Activated naive CD4-positive, alpha-beta T cell treated with anti-CD3 and anti-CD28 coated beads, Interleukin-2, amount 50 U/mL, for 72 hours (primary cell): Measurements from ENCODE around the gene NDUFA6. TPM values are rescaled to one million over a fixed set of nuclear protein-coding genes. Genes with fewer than 3 reads are reported as not detected.
A peak's percentile ranks its signal among the peaks of the same experiment; 100 is the strongest.
"Not testable (repeated sequence)": the region's sequence is repeated elsewhere in the genome, so short reads cannot be mapped to it uniquely, and the experiment has no call there.

Experiments used
- ATAC-seq, 2 donors: fragments of 150-1000 bp; cut with Tn5 transposase; 2 replicates each; pipeline ENCODE4 v1.10.0; 2021; ENCODE audit warnings: mild to moderate bottlenecking in 2 of 2, moderate library complexity in 2 of 2
- DNase-seq, 2 donors: peaks; one replicate each; pipeline ENCODE4 v3.0.0; 2021 to 2022; ENCODE audit warnings: low spot score in 2 of 2
- H3K27ac Mint-ChIP-seq, 2 donors: one replicate each; pipeline ENCODE4 v1.8.0; 2022; ENCODE audit warnings: mild to moderate bottlenecking in 2 of 2, mixed read lengths in 2 of 2
- H3K36me3 Mint-ChIP-seq, 2 donors: one replicate each; pipeline ENCODE4 v1.8.0; 2022; ENCODE audit warnings: mixed read lengths in 2 of 2
- H3K9me3 Mint-ChIP-seq, 2 donors: one replicate each; pipeline ENCODE4 v1.8.0; 2022; ENCODE audit warnings: mixed read lengths in 2 of 2
- total RNA-seq, 2 donors: library from RNA; stranded (reverse); gene quantifications; one replicate each; pipeline ENCODE4 v1.2.3, GENCODE V29; 2022

NDUFA6 gene
- total RNA-seq, result 100 to 1,000 TPM in 1 of 2 donors, 10 to 100 TPM in 1; 84.9 to 107 TPM

DNA sequence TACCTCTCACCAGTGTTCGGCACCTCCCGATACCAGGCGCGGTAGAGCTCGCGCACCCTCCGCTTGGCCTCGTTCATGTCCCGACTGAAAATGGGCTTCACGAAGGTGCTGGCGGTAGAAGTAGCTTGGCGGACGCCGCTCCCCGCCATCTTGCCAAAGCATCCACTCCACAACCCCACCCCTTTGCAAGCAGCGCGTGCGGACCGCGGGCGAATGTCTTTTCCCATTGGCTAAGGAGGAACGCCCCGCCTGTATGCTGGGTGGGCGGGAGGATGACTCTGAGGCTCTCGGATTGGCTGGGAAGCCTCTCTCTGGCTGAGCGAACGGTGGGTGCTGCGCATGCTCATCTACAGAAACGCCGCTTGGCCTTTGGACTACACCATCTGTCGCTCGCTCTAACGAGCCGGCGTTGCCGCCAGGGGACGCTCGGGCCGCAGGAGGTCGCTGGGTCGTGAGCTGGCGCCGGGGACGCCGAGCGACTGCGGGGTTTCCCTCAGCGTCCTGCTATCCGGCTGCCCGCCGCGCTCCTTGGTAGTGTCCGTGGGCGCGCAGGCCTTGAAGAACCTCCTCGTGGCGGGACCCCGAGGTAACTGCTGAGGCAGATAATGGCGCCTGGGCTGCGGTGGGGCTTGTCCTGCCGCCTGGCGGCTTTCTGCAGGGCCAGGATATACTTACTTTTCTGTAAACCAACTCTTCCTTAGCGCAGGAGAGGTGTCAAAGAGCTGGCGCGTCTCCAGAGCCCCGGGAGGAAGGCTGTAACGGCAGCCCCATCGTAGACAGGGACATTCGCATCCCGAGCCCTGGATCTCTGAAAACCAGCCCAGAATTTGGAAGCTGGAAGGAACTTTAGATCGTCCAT, at the start of gene NDUFA6:
Gene NDUFA6 (minus strand): TSS at position 177 of the 859 bp plus-strand sequence. CDS start 28 bp downstream, at position 149.
- peaks cover 20 to 32% of the 10 kb centered on the region in 2 donors for H3K36me3 Mint-ChIP-seq
- peak within 1 kb of the TSS; percentile 99 to 100 for H3K27ac Mint-ChIP-seq
- H3K9me3 Mint-ChIP-seq, result no peaks in the 10 kb centered on the region
- peak; percentile 96 to 100 for DNase-seq
- ATAC-seq, result peak; percentile 93 to 97

DNA sequence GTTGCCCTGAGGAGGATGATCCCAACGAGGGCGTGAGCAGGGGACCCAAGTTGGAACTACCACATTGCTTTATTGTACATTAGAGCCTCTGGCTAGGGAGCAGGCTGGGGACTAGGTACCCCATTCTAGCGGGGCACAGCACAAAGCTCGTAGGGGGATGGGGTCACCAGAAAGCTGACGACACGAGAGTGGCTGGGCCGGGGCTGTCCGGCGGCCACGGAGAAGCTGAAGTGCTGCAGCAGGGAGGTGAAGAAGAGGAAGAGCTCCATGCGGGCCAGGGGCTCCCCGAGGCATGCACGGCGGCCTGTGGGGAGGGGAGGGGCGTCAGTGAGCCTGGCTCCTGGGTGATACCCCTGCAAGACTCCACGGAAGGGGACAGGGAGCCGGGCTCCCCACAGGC, 49.6 kb upstream of the NDUFA6 start:
- not testable (repeated sequence) for H3K36me3 Mint-ChIP-seq, H3K9me3 Mint-ChIP-seq, DNase-seq, ATAC-seq
- H3K27ac Mint-ChIP-seq, result peak overlapping the region in 1 of 2 donors; percentile 26

DNA sequence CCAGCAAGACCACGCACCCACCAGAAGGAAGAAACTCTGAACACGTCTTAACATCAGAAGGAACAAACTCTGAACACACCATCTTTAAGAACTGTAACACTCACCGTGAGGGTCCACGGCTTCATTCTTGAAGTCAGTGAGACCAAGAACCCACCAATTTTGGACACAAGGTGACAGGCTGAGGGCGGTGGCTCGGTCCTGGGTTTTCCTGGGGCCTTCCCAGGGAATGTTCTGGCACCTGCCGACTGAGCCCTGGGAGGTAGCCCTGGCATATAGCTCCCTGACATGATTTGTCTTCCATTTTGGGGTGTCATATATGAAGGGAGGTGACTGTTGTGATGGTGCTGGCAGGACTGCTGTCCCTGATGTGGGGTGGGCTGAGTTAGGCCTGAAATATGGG, 48.9 kb upstream of the NDUFA6 start:
- not testable (repeated sequence) for ATAC-seq, H3K36me3 Mint-ChIP-seq, H3K27ac Mint-ChIP-seq, H3K9me3 Mint-ChIP-seq, DNase-seq

DNA sequence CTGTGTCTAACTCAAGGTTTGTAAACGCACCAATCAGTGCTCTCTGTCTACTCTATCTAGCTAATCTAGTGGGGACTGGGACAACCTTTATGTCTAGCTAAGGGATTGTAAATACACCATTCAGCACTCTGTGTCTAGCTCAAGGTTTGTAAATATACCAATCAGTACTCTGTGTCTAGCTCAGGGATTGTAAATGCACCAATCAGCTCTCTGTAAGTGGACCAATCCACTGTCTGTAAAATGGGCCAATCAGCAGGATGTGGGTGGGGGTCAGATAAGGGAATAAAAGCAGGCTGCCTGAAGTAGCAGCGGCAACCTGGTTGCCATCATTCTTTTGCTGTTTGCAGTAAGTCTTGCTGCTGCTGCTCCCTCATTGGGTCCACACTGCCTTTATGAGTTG, 48.4 kb upstream of the NDUFA6 start:
- DNase-seq (peak in 1 of 2 donors; percentile 4), ATAC-seq (no peak)
- Mint-ChIP-seq H3K9me3 (no peaks in the 10 kb centered on the region), H3K27ac (no peak overlapping the region), H3K36me3 (peaks cover 5 to 6% of the 10 kb centered on the region in 2 donors)

DNA sequence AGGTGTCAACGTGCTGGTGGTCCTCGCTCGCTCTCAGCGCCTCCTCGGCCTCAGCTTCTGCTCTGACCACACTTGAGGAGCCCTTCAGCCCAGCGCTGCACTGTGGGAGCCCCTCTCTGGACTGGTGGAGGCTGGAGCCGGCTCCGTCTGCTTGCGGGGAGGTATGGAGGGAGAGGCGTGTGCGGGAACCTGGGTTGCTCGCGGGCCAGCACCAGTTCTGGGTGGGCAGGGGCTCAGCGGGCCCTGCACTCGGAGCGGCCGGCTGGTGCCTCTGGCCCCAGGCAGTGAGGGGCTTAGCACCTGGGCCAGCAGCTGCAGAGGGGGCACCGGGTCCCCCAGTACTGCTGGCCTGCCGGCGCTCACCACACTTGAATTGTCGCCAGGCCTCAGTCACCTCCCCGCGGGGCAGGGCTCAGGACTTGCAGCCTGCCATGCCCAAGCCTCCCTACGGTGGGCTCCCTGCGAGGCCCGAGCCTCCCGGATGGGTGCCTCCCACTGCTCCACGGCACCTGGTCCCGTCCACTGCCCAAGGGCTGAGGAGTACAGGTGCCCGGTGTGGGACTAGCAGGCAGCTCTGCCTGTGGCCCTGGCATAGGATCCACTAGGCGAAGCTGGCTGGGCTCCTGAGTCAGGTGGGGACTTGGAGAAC, 47.7 kb upstream of the NDUFA6 start:
- no peak for ATAC-seq
- Mint-ChIP-seq H3K27ac (no peak overlapping the region), H3K36me3 (peaks cover 5 to 6% of the 10 kb centered on the region in 2 donors), H3K9me3 (no peaks in the 10 kb centered on the region)
- DNase-seq, result peak in 1 of 2 donors; percentile 34

DNA sequence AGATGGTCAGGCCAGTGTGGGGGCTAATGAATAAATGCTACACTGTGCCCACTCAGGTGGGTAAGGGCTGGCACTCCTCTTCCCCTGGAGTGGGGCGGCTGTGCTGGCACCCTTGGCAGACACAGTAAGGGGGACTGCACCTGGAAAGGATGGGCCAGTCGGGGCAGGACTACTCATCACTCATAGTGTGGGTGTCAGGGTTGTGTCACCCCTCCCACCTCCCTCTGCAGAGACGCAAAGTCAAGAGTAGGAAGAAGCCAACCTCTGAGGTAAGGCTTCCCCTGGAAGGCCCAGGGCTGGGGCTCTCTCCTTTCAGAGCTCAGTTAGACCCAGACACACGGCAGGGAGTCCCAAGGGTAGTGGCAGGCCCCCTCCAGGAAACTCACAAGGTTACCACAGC, 45.1 kb upstream of the NDUFA6 start:
- peak; percentile 39 to 86 for ATAC-seq
- H3K36me3 Mint-ChIP-seq, H3K9me3 Mint-ChIP-seq, H3K27ac Mint-ChIP-seq, DNase-seq: not testable (repeated sequence)

DNA sequence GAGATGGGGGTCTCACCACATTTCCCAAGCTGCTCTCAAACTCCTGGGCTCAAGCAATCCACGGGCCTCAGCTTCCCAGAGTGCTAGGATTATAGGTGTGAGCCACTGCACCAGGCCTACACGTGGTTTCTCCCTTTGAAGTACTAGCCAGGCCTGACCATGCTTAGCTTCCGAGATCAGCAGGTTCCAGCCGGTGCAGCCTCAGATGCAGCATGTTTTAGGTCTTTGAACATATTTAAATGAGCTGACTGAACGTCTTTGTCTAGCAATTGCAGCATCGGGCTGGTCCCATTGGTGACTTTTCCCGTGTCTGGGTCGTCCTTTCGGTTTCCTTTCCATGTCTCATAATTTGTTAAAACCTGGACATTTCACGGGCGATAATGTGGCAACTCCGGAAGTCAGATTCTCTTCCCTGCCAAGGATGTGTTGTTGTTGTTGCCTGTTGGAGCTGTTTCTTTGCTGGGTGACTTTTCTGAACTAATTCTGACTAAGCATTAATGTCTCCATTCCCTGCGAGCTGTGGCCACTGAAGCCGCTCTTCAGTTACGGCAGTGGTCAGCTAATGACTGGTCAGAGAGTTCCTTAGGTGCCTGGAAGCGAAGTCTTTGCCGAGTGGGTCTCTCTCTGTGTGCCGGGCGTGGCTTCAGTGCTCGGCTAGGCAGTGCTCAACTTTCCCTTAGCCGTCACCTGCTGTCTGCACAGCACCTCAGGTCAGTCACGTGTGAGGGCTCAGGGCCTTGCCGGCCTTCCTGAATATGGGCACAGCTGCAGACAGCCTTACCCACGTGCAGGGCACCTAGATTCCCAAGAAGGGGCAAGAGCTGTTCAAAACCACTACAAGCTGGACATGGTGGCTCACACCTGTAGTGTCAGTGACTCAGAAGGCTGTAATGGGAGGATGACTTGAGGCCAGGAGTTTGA, 43.8 kb upstream of the NDUFA6 start:
- ATAC-seq (no peak), DNase-seq (no peak)
- Mint-ChIP-seq H3K27ac (no peak overlapping the region), H3K9me3 (no peaks in the 10 kb centered on the region), H3K36me3 (peaks cover 3 to 5% of the 10 kb centered on the region in 2 donors)

DNA sequence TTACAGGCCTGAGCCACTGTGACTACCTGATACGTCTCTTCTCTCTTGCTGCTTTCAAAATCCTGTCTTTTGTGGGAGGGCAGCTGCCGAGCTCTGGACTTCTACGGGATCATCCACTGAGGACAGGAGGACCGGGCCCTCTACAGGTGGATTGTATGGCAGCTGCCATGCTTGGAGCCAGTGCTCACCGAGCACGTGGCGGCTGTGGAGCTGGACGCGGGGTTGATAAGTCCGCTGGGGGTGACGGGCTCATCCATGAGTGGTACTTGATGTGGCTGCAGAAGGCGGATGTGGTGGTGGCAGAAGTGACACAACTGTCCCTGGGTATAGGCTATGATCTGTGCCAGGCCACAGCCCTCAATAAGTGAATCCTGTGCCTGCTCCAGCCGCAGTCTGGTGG, 41.9 kb upstream of the NDUFA6 start:
- DNase-seq (no peak), ATAC-seq (no peak)
- no peaks in the 10 kb centered on the region for H3K9me3 Mint-ChIP-seq
- no peaks in the 10 kb centered on the region for H3K36me3 Mint-ChIP-seq
- H3K27ac Mint-ChIP-seq, result peak overlapping the region in 1 of 2 donors; percentile 8

DNA sequence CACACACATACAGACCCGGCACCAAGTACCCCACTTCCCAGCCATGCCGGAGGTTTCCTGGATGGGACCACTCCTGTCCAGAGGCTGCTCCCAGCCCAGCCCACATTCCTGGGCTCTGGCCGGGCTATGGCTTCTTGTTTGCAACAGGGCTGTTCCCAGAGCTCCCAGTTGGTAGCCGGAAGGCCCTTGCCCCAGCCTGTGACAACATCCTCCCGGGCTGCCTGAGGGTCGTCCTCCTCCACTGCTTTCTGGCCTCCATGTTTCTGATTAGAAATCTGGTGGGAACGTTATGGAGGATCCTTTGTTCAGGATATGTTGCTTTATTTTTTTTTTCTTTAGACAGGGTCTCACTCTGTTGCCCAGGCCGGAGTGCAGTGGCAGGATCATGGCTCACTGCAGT, 41.0 kb upstream of the NDUFA6 start:
- DNase-seq, result no peak
- Mint-ChIP-seq H3K27ac (no peak overlapping the region), H3K9me3 (no peaks in the 10 kb centered on the region), H3K36me3 (no peaks in the 10 kb centered on the region)
- ATAC-seq, result no peak

DNA sequence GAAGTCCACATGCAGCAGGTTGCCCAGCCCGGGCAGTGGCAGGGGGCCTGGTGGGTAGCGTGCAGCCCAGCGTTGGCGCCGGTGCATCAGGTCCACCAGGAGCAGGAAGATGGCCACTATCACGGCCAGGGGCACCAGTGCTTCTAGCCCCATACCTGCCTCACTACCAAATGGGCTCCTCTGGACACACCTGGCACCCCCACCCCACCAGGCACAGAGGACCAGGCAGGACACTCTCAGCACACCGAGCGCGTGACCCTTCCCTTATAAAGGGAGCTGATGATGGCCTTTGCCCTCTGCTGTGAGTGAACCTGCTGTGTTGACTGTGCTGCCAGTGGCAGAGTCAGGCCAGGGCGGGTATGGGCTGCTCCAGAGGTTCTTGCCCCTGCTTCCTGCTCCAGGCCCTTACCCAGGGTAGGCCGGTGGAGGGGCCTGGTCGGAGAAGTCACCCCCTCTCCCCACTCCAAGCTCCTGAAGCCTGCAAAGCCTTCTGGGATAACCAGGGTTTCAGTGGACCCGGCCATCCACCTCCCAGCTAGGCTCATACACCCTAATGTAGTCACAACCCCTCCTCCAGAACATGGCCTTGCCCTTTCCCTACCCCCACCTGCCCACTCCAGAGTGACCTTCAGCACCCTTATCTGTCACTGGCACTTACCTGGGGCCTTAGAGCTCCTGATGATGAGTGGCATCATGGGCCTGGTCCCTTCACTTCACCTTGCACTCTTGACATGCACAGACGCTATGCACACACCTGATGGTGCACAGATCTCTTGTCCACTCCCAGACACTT, 40.3 kb upstream of the NDUFA6 start, which contains the start of gene CYP2D6:
Gene CYP2D6 (minus strand): TSS at position 172 of the 793 bp plus-strand sequence. CDS start 19 bp downstream, at position 153.
- not testable (repeated sequence) for H3K9me3 Mint-ChIP-seq, ATAC-seq, H3K36me3 Mint-ChIP-seq, DNase-seq
- H3K27ac Mint-ChIP-seq, result peak within 1 kb of the TSS; percentile 31 to 71

DNA sequence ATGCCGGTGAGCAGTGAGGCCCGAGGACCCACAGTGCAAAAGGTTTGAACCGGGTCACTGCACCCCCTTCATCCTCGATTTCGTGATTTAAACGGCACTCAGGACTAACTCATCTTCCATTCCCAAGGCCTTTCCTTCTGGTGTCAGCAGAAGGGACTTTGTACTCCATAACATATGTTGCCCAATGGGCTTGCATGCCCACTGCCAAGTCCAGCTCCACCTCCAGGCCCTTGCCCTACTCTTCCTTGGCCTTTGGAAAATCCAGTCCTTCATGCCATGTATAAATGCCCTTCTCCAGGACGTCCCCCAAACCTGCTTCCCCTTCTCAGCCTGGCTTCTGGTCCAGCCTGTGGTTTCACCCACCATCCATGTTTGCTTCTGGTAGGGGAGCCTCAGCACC, 39.6 kb upstream of the NDUFA6 start:
- peak overlapping the region in 1 of 2 donors; percentile 24 for H3K27ac Mint-ChIP-seq
- not testable (repeated sequence) for DNase-seq, ATAC-seq, H3K36me3 Mint-ChIP-seq, H3K9me3 Mint-ChIP-seq

DNA sequence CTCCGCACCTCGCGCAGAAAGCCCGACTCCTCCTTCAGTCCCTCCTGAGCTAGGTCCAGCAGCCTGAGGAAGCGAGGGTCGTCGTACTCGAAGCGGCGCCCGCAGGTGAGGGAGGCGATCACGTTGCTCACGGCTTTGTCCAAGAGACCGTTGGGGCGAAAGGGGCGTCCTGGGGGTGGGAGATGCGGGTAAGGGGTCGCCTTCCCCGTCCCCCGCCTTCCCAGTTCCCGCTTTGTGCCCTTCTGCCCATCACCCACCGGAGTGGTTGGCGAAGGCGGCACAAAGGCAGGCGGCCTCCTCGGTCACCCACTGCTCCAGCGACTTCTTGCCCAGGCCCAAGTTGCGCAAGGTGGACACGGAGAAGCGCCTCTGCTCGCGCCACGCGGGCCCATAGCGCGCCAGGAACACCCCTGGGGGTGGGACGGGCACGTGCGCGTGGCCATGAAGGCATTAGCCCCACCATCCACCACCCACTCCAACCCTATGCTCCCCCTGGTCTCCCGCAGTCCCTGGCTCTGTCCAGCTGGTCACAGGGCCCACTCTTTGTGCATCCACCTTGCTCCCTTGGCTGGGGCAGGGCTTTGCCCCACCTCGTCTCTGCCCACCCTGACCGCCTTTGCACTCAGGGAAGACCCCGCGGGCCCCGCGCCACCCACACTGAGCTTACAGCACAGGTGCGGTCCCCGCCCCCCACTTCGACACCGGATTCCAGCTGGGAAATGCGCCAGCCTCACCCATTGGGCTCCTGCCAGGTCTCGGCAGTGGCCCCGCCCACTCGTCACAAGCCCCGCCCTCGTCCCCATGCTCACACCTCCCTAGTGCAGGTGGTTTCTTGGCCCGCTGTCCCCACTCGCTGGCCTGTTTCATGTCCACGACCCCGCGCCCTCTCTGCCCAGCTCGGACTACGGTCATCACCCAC, 38.5 kb upstream of the NDUFA6 start:
- DNase-seq, ATAC-seq, H3K9me3 Mint-ChIP-seq, H3K36me3 Mint-ChIP-seq: not testable (repeated sequence)
- H3K27ac Mint-ChIP-seq, result peak overlapping the region in 1 of 2 donors; percentile 71

DNA sequence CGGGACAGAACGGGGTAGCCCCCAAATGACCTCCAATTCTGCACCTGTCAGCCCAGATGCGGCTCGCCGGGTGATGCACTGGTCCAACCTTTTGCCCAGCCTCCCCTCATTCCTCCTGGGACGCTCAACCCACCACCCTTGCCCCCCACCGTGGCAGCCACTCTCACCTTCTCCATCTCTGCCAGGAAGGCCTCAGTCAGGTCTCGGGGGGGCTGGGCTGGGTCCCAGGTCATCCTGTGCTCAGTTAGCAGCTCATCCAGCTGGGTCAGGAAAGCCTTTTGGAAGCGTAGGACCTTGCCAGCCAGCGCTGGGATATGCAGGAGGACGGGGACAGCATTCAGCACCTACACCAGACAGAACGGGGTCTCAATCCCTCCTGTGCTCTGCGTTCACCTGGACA, 37.4 kb upstream of the NDUFA6 start:
- H3K27ac Mint-ChIP-seq, H3K9me3 Mint-ChIP-seq, H3K36me3 Mint-ChIP-seq, ATAC-seq, DNase-seq: not testable (repeated sequence)

DNA sequence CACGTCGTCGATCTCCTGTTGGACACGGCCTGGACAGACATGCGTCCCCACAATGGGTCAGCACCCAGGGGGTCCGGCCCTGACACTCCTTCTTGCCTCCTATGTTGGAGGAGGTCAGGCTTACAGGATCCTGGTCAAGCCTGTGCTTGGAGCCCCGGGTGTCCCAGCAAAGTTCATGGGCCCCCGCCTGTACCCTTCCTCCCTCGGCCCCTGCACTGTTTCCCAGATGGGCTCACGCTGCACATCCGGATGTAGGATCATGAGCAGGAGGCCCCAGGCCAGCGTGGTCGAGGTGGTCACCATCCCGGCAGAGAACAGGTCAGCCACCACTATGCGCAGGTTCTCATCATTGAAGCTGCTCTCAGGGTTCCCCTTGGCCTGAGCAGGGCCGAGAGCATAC, 37.0 kb upstream of the NDUFA6 start:
- no peaks in the 10 kb centered on the region for H3K9me3 Mint-ChIP-seq
- H3K27ac Mint-ChIP-seq, result no peak overlapping the region
- ATAC-seq, result no peak
- H3K36me3 Mint-ChIP-seq, result no peaks in the 10 kb centered on the region
- DNase-seq, result no peak

DNA sequence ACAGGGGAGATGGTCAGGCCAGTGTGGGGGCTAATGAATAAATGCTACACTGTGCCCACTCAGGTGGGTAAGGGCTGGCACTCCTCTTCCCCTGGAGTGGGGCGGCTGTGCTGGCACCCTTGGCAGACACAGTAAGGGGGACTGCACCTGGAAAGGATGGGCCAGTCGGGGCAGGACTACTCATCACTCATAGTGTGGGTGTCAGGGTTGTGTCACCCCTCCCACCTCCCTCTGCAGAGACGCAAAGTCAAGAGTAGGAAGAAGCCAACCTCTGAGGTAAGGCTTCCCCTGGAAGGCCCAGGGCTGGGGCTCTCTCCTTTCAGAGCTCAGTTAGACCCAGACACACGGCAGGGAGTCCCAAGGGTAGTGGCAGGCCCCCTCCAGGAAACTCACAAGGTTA, 33.0 kb upstream of the NDUFA6 start:
- not testable (repeated sequence) for H3K27ac Mint-ChIP-seq, H3K36me3 Mint-ChIP-seq, DNase-seq, H3K9me3 Mint-ChIP-seq
- peak; percentile 34 to 54 for ATAC-seq
